HL-60 (cell line): ENCODE results near the gene ADGRF5.

Experiments used
- DNase-seq, 2 experiments: peaks; one replicate each; pipeline ENCODE4 v3.0.0-alpha.2; 2010 to 2020; ENCODE audit warnings: low read depth in 1 of 2, low spot score in 1 of 2
- H3K27ac ChIP-seq: fragments of 250-450 bp; sonication (Bioruptor Pico); replicated peaks from 2 replicates; pipeline ENCODE4 v1.5.1; 2020; ENCODE audit warnings: mild to moderate bottlenecking, moderate library complexity
- H3K27me3 ChIP-seq: fragments of 250-450 bp; sonication (Bioruptor Pico); 2 replicates; pipeline ENCODE4 v1.5.1; 2021; ENCODE audit warnings: mild to moderate bottlenecking, moderate library complexity; ENCODE audit not compliant: insufficient read depth, poor library complexity, severe bottlenecking
- H3K4me3 ChIP-seq: replicated peaks from 2 replicates; pipeline ENCODE4 v1.5.1; 2011; ENCODE audit warnings: mild to moderate bottlenecking, control low read depth, low read length; ENCODE audit not compliant: insufficient read depth
- CTCF ChIP-seq: IDR thresholded peaks from one replicate; pipeline ENCODE4 v1.5.1; 2011; ENCODE audit warnings: low read length, control low read depth, inconsistent platforms; ENCODE audit not compliant: insufficient read depth
- GABPA ChIP-seq: IDR thresholded peaks from 2 replicates; pipeline ENCODE4 v1.6.1; 2012; ENCODE audit warnings: low read depth
- POLR2AphosphoS5 ChIP-seq: IDR thresholded peaks from 2 replicates; pipeline ENCODE4 v1.6.1; 2012; ENCODE audit warnings: low read depth
- REST ChIP-seq: IDR thresholded peaks from 2 replicates; pipeline ENCODE4 v1.6.1; 2012; ENCODE audit warnings: low read depth; ENCODE audit not compliant: insufficient replicate concordance
- SPI1 ChIP-seq: IDR thresholded peaks from 2 replicates; pipeline ENCODE4 v1.6.1; 2012; ENCODE audit warnings: low read depth, mild to moderate bottlenecking, borderline replicate concordance

The ADGRF5 gene

DNA sequence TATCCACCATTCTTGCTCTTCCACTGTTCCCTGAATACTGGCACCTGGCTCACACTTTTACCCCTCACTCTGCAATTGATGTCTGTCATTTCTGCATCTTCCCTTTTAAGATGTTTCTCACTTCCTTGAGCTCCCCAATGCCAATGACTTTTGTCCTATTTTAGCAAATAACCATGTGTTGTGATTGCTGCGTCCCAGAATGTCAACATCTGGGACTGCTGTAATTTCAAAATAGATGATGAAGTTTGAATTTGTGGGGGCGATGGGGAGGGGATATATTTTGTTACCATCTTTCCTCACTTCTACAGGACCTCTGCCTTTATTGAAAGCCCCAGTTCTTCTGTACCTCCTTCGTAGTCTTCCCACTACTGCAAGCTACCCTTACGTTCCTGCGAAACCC lies 40.0 kb upstream of the ADGRF5 start:
- Histone ChIP-seq H3K4me3 (no peak overlapping the region), H3K27ac (no peak overlapping the region), H3K27me3 (peaks cover 4% of the 10 kb centered on the region)
- DNase-seq: no peak
- no peak for TF ChIP-seq POLR2AphosphoS5
- no peak for TF ChIP-seq REST

DNA sequence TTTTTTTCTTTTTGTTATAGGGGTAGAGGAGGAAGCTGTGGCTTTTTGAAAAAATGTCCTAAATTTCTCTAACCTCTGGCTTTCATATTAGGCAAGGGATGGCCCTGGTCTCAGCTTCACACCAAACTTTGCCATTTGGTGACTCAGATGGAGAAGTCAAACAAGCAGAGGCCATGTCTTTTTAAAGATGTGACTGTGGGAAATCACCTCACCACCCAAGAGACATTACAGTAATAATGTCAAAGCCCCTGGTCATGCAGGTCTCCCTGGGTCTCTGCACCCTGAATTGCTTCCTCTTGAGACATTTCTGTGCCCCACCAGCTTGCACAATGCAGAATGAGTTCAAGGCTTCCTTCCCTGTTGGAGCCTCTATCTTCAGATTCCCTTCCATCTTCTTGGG lies 39.5 kb upstream of the ADGRF5 start:
- H3K27me3 ChIP-seq: peaks cover 4% of the 10 kb centered on the region
- no peak overlapping the region for H3K4me3 ChIP-seq
- H3K27ac ChIP-seq: no peak overlapping the region
- no peak for DNase-seq
- TF ChIP-seq REST (no peak), CTCF (no peak), SPI1 (no peak), POLR2AphosphoS5 (no peak), GABPA (no peak)

- Histone ChIP-seq H3K27me3 (peaks cover 2% of the 10 kb centered on the region), H3K4me3 (no peak overlapping the region), H3K27ac (no peak overlapping the region)
- DNase-seq: no peak
- TF ChIP-seq REST (no peak), SPI1 (no peak), POLR2AphosphoS5 (no peak), GABPA (no peak), CTCF (no peak)
These were observed 37.7 kb upstream of the ADGRF5 start for GRCh38 chr6:46959419-46959818.

GRCh38 chr6:46956409-46956808 lies 34.7 kb upstream of the ADGRF5 start:
- no peak for TF ChIP-seq SPI1
- TF ChIP-seq GABPA: no peak
- TF ChIP-seq REST: no peak
- no peak for TF ChIP-seq CTCF
- no peak for TF ChIP-seq POLR2AphosphoS5
- DNase-seq: no peak
- Histone ChIP-seq H3K4me3 (no peak overlapping the region), H3K27me3 (no peaks in the 10 kb centered on the region), H3K27ac (no peak overlapping the region)
